ENCODE results near the gene DUSP16.
"Not testable (repeated sequence)": the region's sequence is repeated elsewhere in the genome, so short reads cannot be mapped to it uniquely, and the experiment has no call there.

The DUSP16 gene

GRCh38 chr12:12562585-12563261, at the start of gene DUSP16:
TSS of gene DUSP16 (minus strand) at chr12:12562863. CDS start at chr12:12521098, 41,765 bp downstream.
- in situ Hi-C loops (cut with MboI; ENCODE audit: low sequenced_read_pairs), result loop anchor here (25.0 kb wide), 1 partner anchor 175 kb away; no protein-coding TSS in a partner anchor

DNA sequence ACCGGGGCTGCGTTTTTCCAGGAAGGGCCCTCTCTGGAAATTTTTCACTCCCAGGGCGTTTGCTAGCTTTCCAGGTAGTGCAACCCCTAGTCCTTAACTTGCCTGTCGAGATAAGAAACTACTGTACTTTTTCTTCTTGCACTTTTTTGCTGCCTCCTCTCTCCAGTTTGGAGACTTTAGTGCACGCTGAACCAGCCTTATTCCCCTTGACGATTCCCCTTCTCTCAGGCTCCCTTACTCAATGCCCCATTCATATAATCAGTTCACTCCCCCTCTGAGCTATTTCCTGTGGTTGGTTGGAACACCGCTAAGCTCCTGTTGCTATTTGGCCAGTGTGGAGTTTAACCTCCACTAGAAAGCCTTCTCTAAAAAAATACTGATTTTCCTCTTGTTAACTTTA, 49.7 kb upstream of the DUSP16 start:
- in situ Hi-C loops (cut with MboI; ENCODE audit: low sequenced_read_pairs), result no loop called here

- in situ Hi-C loops (cut with MboI; ENCODE audit: low sequenced_read_pairs), result no loop called here
Observed at GRCh38 chr12:12611512-12612306, 49.0 kb upstream of the DUSP16 start, which contains the start of gene CREBL2. TSS of gene CREBL2 (plus strand) at chr12:12611876. CDS start at chr12:12612173, 297 bp downstream.

DNA sequence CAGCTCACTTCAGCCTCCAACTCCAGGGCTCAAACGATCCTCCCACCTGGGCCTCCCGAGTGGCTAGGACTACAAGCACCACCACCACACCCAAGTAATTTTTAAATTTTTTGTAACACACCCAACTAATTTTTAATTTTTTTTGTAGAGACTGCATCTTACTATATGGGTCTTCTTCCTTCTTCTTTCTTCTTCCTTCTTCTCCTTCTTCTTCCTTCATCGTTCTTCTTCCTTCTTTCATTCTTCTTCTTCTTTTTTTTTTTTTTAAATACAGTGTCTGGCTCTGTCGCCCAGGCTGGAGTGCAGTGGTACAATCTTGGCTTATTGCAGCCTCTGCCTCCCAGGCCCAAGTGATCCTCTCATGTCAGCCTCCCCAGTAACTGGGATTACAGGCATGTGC, 48.0 kb upstream of the DUSP16 start:
- in situ Hi-C loops (cut with MboI; ENCODE audit: low sequenced_read_pairs), result no loop called here

GRCh38 chr12:12609692-12610091, 47.0 kb upstream of the DUSP16 start:
- in situ Hi-C loops (cut with MboI; ENCODE audit: low sequenced_read_pairs), result no loop called here

GRCh38 chr12:12608557-12608957, 45.9 kb upstream of the DUSP16 start:
- in situ Hi-C loops (cut with MboI; ENCODE audit: low sequenced_read_pairs), result no loop called here

DNA sequence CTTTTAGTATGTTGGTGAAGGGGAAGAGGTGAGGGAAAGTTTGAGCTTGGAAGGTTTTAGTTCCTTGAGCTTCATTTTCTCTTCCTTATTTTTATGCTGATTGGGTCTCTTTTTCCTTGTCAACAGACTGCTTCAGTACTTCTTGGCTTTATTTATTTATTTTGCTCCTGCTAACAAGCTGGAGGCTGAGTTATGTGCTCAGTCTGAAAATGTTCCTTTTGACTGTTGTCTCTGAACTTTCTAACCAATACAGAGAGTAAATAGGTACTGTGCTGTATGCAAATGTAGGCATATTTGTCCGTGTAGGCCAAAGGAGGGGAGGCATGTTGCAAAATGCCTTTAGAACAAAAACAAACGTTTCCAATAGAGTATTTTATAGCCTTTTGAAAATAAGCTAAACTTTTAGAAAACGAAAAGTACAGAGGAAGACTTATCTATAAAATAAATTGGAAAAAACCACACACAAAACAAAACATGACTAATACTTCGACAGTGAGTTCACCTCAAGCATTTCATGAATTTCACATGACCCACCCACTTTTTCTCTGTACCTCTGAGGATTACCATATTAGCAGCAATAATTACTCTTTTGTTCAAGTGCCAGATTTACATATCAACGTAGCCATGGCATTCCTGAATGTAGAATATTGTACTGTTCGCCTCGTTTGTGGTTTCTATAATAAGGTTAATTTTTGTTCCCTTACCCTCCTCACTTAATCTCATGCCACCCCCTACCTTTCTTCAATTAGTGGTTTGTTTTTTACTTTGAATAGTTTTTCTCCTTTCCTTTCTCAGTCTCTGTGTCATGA, 44.3 kb upstream of the DUSP16 start:
- in situ Hi-C loops (cut with MboI; ENCODE audit: low sequenced_read_pairs), result no loop called here

DNA sequence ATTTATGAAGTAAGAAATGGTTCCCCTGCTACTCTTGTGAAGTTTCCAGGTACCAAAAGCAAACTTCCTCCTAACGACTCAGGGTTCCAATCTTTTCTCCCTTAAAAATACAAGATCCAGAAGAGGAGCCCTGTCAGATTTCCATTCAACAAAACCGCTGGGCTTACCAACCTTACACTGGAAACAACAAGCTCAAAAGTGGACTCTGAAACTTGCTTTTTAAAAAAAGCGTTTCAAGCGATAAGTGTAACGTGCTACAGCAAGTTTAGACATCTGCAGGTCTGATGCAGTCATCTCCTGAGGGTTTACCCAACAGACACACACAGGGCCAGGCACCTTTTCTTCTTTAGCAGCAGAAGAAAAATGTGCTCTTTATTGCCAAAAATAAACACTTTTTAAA, 42.1 kb upstream of the DUSP16 start:
- in situ Hi-C loops (cut with MboI; ENCODE audit: low sequenced_read_pairs), result no loop called here

DNA sequence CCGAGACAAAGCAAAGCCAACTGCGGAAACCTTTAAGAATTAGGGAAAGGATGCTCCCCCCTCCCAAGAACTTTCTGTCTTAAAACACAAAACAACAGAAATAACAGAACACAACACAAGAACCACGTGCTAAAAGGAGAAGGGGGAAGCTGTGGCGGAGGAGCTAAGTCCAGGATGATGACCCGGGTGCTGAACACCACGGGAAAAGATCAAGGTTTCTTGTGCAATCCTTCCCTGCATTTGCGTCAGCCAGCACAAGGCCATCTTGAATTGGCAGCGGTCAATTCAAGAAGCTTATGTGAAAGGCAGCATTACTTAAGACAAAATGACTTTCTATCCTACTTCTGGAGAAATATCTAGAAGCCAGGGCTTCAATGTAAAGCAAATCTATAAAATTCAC, 38.0 kb upstream of the DUSP16 start:
- in situ Hi-C loops (cut with MboI; ENCODE audit: low sequenced_read_pairs), result no loop called here

GRCh38 chr12:12599750-12600643, 37.3 kb upstream of the DUSP16 start:
- in situ Hi-C loops (cut with MboI; ENCODE audit: low sequenced_read_pairs), result no loop called here

DNA sequence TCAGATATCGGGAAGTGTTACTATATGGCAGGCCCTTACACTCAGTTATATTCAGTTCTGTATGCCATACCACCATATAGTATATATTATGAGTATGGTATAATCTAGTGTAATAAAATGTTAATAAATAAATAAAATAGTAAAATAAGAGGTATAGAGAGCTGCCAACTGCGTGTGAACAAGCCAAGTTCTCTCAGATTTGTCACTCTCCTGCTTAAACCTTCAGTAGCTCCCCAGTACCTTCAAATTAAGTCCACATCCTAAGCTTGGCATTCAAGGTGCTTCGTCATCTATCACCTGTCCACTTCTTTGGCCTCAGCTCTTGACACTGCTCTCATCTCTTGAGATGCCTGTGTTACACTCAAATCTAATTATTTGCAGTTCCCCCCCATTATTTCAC, 36.2 kb upstream of the DUSP16 start:
- in situ Hi-C loops (cut with MboI; ENCODE audit: low sequenced_read_pairs), result no loop called here

DNA sequence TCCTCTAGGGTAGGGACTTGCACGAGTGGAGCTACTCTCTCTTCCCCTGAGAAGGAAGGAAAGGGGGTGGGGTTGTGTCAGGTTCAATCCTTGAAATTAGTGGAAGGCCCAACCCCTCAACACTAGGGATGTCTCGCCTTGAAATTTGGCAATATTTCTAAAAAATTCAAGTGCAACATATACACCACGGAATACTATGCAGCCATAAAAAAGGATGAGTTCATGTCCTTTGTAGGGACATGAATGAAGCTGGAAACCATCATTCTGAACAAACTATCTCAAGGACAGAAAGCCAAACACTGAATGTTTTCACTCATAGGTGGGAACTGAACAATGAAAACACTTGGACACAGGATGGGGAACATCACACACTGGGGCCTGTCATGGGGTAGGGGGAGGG, 33.9 kb upstream of the DUSP16 start:
- in situ Hi-C loops (cut with MboI; ENCODE audit: low sequenced_read_pairs), result not testable (repeated sequence)

DNA sequence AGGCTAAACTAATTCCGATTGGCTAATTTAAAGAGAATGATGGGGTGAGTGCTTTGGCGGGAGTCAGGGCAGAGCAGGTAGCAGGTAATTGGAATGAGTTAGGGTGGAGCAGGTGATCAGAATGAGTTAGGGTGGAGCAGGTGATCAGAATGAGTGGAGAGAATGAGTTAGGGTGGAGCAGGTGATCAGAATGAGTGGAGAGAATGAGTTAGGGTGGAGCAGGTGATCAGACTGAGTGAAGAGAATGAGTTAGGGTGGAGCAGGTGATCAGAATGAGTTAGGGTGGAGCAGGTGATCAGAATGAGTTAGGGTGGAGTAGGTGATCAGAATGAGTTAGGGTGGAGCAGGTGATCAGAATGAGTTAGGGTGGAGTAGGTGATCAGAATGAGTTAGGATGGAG, 33.3 kb upstream of the DUSP16 start:
- in situ Hi-C loops (cut with MboI; ENCODE audit: low sequenced_read_pairs), result not testable (repeated sequence)

GRCh38 chr12:12592930-12593329, 30.3 kb upstream of the DUSP16 start:
- in situ Hi-C loops (cut with MboI; ENCODE audit: low sequenced_read_pairs), result no loop called here

DNA sequence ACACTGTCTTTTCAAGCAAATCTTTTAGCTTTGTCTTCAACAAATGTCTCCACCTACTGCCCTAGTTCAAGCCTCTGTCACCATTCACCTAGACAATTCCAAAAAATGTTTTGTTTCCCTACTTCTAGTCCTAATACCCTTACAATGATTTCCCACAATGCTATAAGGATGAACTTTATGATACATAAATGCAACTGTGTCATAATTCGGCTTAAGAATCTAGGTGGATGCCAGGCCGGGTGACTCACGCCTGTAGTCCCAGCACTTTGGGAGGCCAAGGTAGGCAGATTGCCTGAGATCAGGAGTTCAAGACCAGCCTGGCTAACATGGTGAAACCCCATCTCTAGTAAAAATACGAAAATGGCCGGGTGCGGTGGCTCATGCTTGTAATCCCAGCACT, 28.3 kb upstream of the DUSP16 start:
- in situ Hi-C loops (cut with MboI; ENCODE audit: low sequenced_read_pairs), result no loop called here

DNA sequence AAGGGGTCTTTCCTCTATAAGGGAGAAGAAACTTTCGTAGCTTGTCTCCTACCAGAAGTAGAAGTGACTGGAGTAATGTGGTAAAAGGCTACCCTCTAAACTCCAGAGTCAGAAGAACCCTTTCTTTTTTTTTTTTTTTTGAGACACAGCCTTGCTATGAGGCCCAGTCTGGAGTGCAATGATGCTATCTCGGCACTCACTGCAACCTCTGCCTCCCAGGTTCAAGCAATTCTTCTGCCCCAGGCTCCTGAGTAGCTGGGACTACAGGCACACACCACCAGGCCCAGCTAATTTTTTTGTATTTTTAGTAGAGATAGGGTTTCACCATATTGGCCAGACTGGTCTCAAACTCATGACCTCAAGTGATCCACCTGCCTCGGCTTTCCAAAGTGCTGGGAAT, 25.8 kb upstream of the DUSP16 start:
- in situ Hi-C loops (cut with MboI; ENCODE audit: low sequenced_read_pairs), result not testable (repeated sequence)

- in situ Hi-C loops (cut with MboI; ENCODE audit: low sequenced_read_pairs), result no loop called here
Observed at GRCh38 chr12:12587878-12588277, 25.2 kb upstream of the DUSP16 start.

- in situ Hi-C loops (cut with MboI; ENCODE audit: low sequenced_read_pairs), result no loop called here
Observed at GRCh38 chr12:12586879-12587675, 24.4 kb upstream of the DUSP16 start.

DNA sequence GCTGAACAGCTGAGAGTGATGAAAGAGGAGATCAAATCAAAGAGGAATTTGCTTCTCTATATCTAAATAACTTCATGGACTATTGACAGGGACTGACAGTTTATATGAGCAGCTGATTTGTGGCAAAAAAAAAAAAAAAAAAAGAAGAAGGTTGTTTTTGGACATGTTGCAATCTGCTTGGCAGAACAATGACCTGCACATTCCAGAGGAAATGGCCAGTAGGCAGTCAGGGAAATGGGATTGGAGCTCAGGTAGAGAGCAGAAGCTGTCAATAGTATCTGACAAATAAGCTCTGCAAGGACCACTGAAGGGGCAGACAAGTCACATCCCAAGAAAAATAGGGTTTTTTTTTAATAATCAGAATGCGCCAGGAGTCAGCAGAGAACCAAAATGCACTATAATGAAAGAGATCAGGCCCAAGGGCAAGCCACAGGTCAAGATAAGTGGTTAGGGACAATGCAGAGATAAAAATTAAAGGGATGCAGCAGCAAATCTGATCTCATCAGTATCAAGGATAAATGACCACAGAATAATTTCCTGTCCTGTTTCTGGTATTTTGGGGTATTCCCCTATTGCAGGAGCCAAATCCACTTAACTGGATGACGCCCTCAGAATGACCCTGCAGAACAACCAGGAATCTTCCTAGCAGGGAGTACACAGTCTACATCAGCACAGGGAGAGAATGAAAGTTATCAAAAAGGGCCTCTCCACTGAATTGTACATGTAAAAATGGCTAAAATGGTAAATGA, 22.6 kb upstream of the DUSP16 start:
- in situ Hi-C loops (cut with MboI; ENCODE audit: low sequenced_read_pairs), result no loop called here
